ENCODE measurements around the gene PSMD3. TPM values are rescaled to one million over a fixed set of nuclear protein-coding genes. Genes with fewer than 3 reads are reported as not detected.

The PSMD3 gene
- total RNA-seq, 1 donor from 2014 or later = 132 TPM

DNA sequence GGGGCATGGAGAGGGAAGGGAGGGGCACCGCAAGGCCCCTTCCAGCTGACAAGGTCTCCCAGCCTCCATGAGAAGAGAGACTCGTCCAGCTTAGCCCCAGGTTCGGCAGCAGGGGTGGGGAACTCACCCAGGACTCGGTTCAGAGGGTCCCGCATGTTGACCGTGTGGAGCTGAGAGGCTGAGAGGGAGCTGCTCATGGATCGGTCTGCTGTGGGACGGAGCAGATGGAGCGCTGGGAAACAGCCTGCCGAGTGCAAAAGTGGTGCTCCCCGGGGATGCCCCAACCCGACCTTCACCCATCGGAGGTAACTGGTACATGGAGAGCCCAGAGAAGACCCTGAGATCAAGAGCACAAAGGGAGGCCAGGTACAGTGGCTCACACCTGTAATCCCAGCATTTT, 39.5 kb downstream of the PSMD3 start:
- intact Hi-C loops (cut with micrococcal nuclease) = no loop called here

DNA sequence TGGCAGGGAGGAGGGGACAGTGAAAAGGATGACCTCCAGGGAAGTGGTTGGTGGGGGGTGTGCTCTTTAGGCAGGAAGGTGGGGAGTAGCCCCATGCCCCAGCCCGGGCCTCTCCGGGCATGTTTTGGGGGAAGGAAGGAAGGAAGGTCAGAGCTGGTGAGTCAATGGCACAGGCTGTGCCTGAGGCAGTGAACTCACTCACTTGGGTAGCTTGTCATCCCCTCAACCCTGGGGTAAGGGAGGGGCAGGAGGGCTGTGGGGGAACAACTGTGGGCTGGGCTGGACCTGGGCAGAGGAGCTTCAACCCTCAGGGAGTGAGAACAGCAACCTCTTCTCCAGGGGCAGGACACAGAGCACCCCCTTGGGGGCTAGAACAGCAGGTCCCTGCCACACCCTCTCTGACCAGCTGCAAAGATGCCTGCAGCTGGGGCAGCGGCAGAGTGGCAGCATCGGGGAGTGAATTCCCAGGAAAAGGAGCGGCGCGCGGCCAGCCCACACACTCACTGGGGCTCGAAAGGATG, 40.9 kb downstream of the PSMD3 start:
- intact Hi-C loops (cut with micrococcal nuclease) = no loop called here

- intact Hi-C loops (cut with micrococcal nuclease) = no loop called here
Observed at GRCh38 chr17:40022497-40022896, 41.9 kb downstream of the PSMD3 start.

GRCh38 chr17:40022961-40023541, 42.4 kb downstream of the PSMD3 start:
- intact Hi-C loops (cut with micrococcal nuclease) = no loop called here

GRCh38 chr17:40023590-40024292, 43.1 kb downstream of the PSMD3 start:
- intact Hi-C loops (cut with micrococcal nuclease) = no loop called here

DNA sequence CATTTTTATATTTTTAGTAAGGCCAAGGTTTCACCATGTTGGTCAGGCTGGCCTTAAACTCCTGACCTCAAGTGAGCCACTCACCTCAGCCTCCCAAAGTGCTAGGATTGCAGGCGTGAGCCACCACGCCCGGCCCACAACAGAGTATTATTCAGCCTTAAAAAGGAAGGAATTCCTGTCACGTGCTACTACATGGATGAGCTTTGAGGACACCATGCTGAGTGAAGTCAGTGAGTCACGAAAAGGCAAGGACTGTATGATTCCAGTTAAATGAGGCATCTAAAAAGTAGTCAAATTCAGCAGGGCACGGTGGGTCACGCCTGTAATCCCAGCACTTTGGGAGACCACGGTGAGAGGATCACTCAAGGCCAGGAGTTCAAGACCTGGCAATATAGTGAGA, 44.3 kb downstream of the PSMD3 start:
- intact Hi-C loops (cut with micrococcal nuclease) = no loop called here

DNA sequence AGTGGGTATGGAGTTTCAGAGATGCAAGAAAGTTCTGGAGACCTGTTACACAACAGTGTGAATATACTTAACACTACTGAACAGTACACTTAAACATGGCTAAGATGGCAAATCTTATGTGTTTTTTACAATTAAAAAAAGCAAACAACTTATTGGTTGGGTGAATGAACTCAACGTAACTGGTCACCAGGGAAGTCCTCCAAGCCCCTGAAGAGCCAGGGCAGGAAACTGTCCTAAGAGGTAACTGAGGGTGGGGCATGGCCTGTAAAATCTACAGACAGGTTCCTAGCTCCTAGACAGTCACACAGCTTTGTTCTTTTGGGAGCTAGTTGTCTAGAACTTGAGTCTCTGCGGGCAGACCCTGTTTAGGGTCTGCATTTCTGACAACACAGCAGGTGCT, 45.0 kb downstream of the PSMD3 start:
- intact Hi-C loops (cut with micrococcal nuclease) = no loop called here

DNA sequence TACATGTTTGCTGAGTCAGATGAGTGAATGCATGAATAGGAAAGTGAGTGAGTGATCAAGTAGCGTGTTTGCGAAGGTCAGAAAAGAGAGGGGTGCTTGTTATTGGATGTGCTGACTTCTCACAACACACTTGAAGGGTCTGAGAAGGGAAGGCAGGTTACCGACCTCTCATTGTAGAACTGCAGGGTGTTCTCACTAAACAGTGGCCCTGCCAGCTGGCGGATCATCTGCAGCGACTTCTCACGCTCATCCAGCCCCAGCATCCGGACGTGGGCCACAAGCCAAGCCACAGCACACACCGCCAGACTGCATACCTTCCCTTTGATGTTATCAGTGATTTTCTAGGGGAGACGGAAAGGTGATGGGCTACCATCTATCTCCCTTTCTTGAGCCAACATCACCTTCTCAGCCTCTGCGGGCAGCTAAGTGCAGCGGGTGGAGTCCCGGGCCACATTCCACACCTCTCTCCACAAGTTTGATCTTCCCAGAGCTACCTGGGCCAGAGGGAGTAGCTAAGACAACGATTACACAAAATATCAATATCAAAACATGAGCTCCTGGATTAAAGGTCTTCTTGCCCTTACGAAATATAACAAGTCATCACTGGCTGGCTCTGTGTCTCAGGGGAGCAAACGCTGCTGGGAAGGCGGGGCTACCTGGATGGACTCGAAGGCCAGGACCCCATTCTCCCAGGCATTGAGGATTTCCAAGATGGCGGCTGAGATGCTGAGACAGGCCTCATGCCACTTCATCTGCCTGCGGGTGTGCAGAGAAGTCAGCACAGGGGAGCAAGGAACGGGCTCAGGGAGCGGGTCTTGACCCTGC, 45.6 kb downstream of the PSMD3 start:
- intact Hi-C loops (cut with micrococcal nuclease) = loop anchor here (2.0 kb wide), 1 partner anchor 45 kb away; the partner anchor contains the start of gene PSMD3

GRCh38 chr17:40026816-40027613, 46.4 kb downstream of the PSMD3 start:
- intact Hi-C loops (cut with micrococcal nuclease) = loop anchor here (1.0 to 2.0 kb wide), 4 partner anchors 14 to 405 kb away; partner anchors contain the start of gene PSMD3

DNA sequence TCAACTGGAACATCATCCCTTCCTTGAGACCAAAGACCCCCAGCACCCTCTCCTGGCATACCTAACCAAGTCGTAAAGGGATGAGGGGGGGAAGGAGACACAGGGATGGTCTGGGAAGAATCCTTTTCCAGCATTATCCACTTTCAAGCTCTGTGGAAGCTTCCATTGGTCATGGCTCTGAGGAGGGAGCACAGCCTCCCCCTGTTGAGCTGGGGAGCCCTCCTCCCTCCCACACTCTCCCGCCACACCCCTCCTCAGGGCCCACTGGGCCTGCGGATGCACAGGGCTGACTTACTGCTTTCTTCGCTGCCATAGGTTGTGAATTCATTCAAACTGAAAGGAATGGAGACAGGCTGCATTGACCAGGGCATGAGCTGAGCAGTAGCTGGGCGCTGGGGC, 47.0 kb downstream of the PSMD3 start:
- intact Hi-C loops (cut with micrococcal nuclease) = loop anchor here (1.0 to 2.0 kb wide), 4 partner anchors 14 to 405 kb away; partner anchors contain the start of gene PSMD3

- intact Hi-C loops (cut with micrococcal nuclease) = no loop called here
Observed at GRCh38 chr17:40028595-40028994, 48.0 kb downstream of the PSMD3 start.

GRCh38 chr17:40031706-40032105, 51.1 kb downstream of the PSMD3 start:
- intact Hi-C loops (cut with micrococcal nuclease) = no loop called here

DNA sequence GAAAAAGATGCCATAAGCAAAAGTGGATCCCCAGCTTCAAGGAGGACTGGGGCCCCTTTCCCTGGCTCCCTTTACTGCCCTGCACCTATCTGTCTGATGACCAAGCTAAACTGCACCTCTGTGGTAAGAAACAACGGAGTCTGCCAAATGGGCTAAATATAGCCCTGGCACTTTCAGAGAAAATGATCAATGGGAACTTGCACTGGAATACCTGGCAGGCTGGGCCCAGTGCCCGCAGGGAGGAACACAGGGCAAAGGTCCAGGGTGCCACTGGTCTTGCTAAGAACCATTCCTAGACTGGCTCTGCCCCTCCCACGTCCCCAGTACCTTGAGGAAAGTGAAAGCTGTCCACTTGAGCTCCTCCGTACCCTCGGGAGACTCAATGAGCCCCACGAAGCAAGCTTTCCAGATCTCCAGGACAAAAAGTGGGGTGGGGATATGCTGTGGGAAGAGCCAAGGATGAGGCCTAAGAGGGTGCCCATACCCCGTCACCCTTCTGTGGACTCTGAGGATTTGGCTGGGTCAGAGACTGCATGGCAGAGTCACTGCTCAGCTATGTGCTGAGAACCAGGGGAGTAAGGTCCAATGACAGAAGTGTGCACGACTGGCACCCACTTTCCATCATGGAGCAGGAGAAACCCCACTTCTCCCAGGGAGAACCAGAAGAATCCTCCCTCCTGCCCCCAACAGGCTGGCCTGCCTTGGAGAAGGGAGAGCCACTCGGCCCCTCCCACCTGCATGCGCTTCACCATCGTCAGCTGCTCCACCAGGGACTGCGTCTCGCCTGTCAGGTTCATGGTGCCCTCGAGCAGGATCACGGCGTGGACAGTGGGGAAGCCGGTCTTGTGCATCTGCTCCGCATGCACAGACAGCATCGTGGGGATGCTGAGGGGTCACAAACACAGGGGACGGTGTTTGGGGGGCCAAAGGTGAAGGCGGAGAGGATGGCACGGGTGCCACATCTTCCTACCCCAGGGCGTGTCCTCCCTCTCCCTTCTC, 52.0 kb downstream of the PSMD3 start:
- intact Hi-C loops (cut with micrococcal nuclease) = no loop called here

DNA sequence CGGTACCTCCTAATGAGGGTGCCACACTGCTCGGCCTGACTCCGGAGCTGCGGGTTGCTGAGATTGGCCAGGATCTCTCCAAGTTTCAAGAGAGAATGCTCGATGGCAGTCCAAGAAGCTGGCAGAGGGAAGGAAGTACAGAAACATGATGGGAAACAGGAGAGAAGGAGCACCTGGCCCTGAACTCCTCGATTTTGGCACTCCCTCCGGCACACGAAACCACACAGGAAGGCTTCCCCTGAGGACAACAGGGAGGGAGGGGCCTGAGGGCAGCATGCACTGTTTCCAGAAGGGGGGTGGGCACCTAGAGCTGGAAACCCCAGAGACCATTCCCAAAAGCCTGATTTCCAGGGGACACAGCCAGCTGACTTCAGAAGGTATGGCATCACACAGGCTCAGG, 52.7 kb downstream of the PSMD3 start:
- intact Hi-C loops (cut with micrococcal nuclease) = no loop called here

GRCh38 chr17:40034426-40035161, 54.0 kb downstream of the PSMD3 start:
- intact Hi-C loops (cut with micrococcal nuclease) = no loop called here

- intact Hi-C loops (cut with micrococcal nuclease) = no loop called here
Observed at GRCh38 chr17:40035162-40035559, 54.6 kb downstream of the PSMD3 start.

- intact Hi-C loops (cut with micrococcal nuclease) = no loop called here
Observed at GRCh38 chr17:40038882-40039513, 58.4 kb downstream of the PSMD3 start.

- intact Hi-C loops (cut with micrococcal nuclease) = no loop called here
Observed at GRCh38 chr17:40041196-40041595, 60.6 kb downstream of the PSMD3 start.

Measured in T-helper 1 cell treated with Interleukin-12 subunit alpha and Interleukin-12 subunit beta and Interleukin-4 antibody, amounts not matched to agents 30 ng/mL and 1 ng/mL, for 36 hours (primary cell).